ENCODE data around the gene CACHD1.

CACHD1 gene

DNA sequence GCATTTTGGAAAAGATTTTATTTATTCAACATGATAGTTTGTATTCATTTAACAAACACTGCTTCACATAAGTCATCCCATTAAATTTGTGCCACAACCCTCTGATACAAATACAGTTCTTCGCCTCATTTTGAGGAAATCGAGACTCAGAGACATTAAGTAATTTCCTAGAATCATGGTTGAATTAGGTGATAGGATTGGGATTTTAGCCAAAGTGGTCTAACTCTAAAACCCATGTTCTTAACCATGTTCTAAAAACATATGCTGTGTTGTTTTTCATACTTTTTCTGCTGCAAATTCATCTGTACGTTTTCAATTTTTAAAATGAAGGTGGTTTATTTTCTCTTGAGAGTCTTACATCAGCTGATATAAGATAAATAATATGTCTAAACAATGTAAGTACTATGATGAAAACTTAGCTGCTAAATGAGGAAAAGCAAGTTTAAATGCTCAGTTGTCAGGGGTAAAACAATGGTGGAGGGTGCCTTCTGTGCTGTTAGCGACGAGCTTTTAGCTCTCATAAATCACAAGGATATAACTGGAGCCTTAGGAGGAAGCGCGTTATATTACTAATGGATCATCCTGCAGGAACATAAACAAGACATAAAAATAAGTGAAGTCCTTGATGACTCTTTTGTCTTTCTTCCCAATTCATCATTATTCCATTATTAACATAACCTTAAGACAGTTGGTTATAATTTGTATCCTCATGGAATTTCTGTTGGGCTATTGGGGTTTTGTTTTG lies 97.7 kb downstream of the CACHD1 start:
- TF ChIP-seq MYC (IDR thresholded peaks at IDR 0.05; ENCODE audit: low read depth, low read length) (no peak), MAX (IDR thresholded peaks at IDR 0.05; ENCODE audit: low read depth, low read length) (no peak), CTCF (IDR thresholded peaks at IDR 0.05; ENCODE audit: low read depth, low read length) (no peak), POLR2A (IDR thresholded peaks at IDR 0.05; ENCODE audit: extremely low read depth, insufficient read length) (no peak)
- DNase-seq (ENCODE audit: low read depth): no peak
- no peak overlapping the region for H3K4me3 ChIP-seq (ENCODE audit: low read depth, low read length)

DNA sequence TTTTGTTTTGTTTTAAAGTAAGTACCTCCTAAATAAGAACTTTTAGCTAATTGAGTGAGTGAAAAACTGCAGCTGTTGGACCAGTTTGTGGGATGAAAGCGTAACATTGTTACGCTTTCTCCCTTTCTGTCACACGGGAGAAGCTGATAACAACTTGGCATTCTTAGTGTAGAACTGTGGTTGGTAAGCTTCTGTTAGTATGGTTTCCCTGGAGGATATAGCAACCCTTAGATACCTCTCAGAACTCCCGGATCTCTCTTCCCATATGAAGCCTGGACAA lies 98.2 kb downstream of the CACHD1 start:
- no peak for DNase-seq (ENCODE audit: low read depth)
- no peak for TF ChIP-seq CTCF (IDR thresholded peaks at IDR 0.05; ENCODE audit: low read depth, low read length)
- TF ChIP-seq POLR2A (IDR thresholded peaks at IDR 0.05; ENCODE audit: extremely low read depth, insufficient read length): no peak
- TF ChIP-seq MAX (IDR thresholded peaks at IDR 0.05; ENCODE audit: low read depth, low read length): no peak
- TF ChIP-seq MYC (IDR thresholded peaks at IDR 0.05; ENCODE audit: low read depth, low read length): no peak
- no peak overlapping the region for H3K4me3 ChIP-seq (ENCODE audit: low read depth, low read length)

DNA sequence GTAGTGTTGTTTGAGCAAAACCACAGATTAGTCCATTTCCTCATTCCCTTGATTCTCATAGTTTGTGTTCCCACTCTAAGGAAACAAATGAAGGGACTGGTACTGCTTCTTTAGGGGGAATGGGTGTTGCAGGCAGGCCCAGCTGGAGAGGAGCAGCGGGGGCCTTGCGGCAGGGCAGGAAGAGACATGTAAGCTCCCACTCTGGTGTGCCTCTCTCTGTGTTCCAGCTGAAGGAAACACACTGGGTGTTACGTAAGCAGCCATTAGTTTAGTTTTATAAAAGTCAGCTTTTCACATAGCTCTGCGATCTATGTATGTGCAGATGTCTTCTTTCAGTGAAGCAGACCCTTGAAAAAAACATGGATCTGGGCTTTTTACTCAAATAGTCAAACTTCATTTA lies 99.5 kb downstream of the CACHD1 start:
- no peak for TF ChIP-seq CTCF (IDR thresholded peaks at IDR 0.05; ENCODE audit: low read depth, low read length)
- TF ChIP-seq MAX (IDR thresholded peaks at IDR 0.05; ENCODE audit: low read depth, low read length): no peak
- TF ChIP-seq MYC (IDR thresholded peaks at IDR 0.05; ENCODE audit: low read depth, low read length): no peak
- no peak for TF ChIP-seq POLR2A (IDR thresholded peaks at IDR 0.05; ENCODE audit: extremely low read depth, insufficient read length)
- DNase-seq (ENCODE audit: low read depth): peak; percentile 4
- H3K4me3 ChIP-seq (ENCODE audit: low read depth, low read length): no peak overlapping the region

GRCh38 chr1:64570267-64570855 lies 100.4 kb downstream of the CACHD1 start:
- TF ChIP-seq MYC (IDR thresholded peaks at IDR 0.05; ENCODE audit: low read depth, low read length): no peak
- no peak for TF ChIP-seq CTCF (IDR thresholded peaks at IDR 0.05; ENCODE audit: low read depth, low read length)
- no peak for TF ChIP-seq POLR2A (IDR thresholded peaks at IDR 0.05; ENCODE audit: extremely low read depth, insufficient read length)
- TF ChIP-seq MAX (IDR thresholded peaks at IDR 0.05; ENCODE audit: low read depth, low read length): no peak
- no peak for DNase-seq (ENCODE audit: low read depth)
- H3K4me3 ChIP-seq (ENCODE audit: low read depth, low read length): no peak overlapping the region

DNA sequence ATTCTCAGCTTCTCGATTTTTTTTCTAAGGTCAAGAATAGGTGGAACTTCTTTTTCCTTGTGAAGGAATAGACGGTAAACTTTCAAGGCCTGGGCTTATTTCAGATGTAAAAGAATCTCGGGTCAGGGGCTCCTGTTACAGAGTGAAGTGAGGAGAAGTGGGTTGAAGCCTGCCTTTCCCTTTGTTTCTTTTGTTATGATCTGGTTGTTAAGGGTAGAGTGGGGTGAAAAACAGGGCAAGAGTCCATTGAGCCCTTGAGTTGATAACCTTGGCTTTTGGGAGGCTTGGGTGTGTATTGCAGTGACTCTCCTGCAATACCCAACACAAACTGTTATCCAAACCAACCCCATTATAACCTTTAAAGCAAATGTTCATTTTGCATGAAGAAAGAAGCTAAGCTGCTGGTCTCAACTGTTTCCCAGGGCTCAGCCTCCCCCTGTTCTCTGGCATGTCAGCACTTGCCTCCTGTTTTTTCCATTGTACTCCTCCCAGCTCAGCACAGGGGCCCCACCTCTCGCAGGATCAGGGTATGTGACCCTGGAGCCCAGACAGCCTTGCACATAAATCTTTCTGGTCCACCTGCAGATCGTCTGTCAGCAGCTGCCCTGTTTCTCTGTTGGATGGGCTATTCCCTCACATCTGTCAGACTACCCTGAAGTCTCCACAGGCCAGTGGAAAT lies 102.4 kb downstream of the CACHD1 start:
- TF ChIP-seq MAX (IDR thresholded peaks at IDR 0.05; ENCODE audit: low read depth, low read length) (no peak), POLR2A (IDR thresholded peaks at IDR 0.05; ENCODE audit: extremely low read depth, insufficient read length) (no peak), MYC (IDR thresholded peaks at IDR 0.05; ENCODE audit: low read depth, low read length) (no peak), CTCF (IDR thresholded peaks at IDR 0.05; ENCODE audit: low read depth, low read length) (no peak)
- no peak overlapping the region for H3K4me3 ChIP-seq (ENCODE audit: low read depth, low read length)
- no peak for DNase-seq (ENCODE audit: low read depth)

Measured in NB4 (cell line).